ENCODE measurements around the gene MRPL16.

Gene MRPL16

DNA sequence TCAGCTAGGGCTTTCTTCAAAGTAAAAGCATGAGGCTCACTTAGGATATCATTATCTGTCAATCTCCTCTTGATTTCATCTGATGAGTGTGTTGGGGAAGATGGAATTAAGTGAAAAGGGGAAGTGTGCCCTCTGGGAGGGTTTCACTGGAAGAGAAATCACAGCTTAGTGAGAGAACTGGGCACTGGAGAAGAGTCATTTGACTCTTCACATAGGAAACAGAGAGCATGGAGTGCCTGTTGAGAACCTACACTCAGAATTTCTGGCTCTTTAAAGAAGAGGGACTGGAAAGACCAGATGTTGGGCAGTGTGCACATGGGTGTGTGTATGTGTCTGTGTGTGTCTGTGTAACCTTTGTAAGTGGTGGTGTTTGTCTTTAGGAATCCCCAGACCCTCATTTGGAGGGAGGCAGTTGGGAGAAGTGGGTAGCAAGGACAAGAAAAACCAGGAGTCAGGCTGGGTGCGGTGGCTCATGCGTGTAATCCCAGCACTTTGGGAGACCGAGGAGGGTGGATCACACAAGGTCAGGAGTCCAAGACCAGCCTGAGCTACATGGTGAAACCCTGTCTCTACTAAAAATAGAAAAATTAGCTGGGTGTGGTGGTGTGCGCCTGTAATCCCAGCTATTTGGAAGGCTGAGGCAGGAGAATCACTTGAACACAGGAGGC lies 45.4 kb downstream of the MRPL16 start:
- Histone ChIP-seq H3K9ac (ENCODE audit: insufficient read length) (no peak overlapping the region), H3K4me3 (no peak overlapping the region), H3K36me3 (ENCODE audit: insufficient read depth, low read length) (no peaks in the 10 kb centered on the region), H3K27ac (no peak overlapping the region), H3K9me3 (ENCODE audit: low read depth, low read length) (no peaks in the 10 kb centered on the region)
- TF ChIP-seq POLR2AphosphoS5 (IDR thresholded peaks at IDR 0.05; ENCODE audit: borderline replicate concordance, low read depth, low read length) (no peak), EZH2 (IDR thresholded peaks at IDR 0.05) (no peak), FOXP2 (optimal IDR thresholded peaks at IDR 0.05; ENCODE audit: control extremely low read depth, extremely low read length, insufficient read depth) (no peak)
- no peak for DNase-seq (ENCODE audit: low read depth, low spot score)

DNA sequence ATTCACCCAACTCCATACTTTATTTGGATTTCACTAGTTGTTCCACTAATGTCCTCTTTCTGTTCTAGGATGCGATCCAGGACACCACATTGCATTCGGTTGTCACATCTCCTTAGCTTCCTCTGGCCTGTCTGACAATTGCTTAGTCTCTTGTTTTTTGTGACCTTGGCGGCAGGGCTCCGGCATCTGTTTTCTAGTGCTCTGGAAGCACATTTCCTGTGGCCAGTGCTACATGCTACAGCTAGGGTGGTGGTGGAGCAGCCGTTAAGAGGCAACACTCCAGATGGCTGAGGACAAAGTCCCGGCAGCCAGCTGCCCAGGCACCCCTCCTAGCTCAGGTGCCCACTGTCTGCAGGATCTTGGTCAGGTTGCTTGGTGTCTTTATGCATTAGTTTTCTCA lies 48.6 kb downstream of the MRPL16 start:
- H3K4me3 ChIP-seq: no peak overlapping the region
- no peaks in the 10 kb centered on the region for H3K36me3 ChIP-seq (ENCODE audit: insufficient read depth, low read length)
- H3K9me3 ChIP-seq (ENCODE audit: low read depth, low read length): no peaks in the 10 kb centered on the region
- no peak overlapping the region for H3K9ac ChIP-seq (ENCODE audit: insufficient read length)
- DNase-seq (ENCODE audit: low read depth, low spot score): no peak
- H3K27ac ChIP-seq: no peak overlapping the region
- no peak for TF ChIP-seq EZH2 (IDR thresholded peaks at IDR 0.05)
- TF ChIP-seq POLR2AphosphoS5 (IDR thresholded peaks at IDR 0.05; ENCODE audit: borderline replicate concordance, low read depth, low read length): no peak
- TF ChIP-seq FOXP2 (optimal IDR thresholded peaks at IDR 0.05; ENCODE audit: control extremely low read depth, extremely low read length, insufficient read depth): no peak

DNA sequence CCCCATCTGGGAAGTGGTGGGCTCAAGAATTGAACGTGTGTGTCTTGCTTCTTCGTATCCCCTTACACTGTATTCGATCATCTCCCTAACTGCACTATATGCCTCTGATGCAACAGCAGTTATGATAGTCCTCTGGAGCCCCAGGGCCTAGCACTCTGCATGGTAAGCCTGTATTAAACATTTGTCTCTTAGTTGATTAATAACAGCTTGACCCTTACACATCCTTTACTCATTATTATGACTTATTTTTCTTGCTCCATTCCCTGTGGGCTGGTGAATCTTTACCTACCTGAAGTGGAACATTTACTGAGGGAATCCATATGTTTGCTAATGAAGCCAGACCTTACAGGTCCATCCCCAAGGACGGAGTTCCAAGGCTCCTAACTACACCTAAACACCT lies 49.8 kb downstream of the MRPL16 start:
- no peak overlapping the region for H3K27ac ChIP-seq
- H3K9ac ChIP-seq (ENCODE audit: insufficient read length): no peak overlapping the region
- H3K9me3 ChIP-seq (ENCODE audit: low read depth, low read length): no peaks in the 10 kb centered on the region
- no peaks in the 10 kb centered on the region for H3K36me3 ChIP-seq (ENCODE audit: insufficient read depth, low read length)
- TF ChIP-seq EZH2 (IDR thresholded peaks at IDR 0.05) (no peak), POLR2AphosphoS5 (IDR thresholded peaks at IDR 0.05; ENCODE audit: borderline replicate concordance, low read depth, low read length) (no peak), FOXP2 (optimal IDR thresholded peaks at IDR 0.05; ENCODE audit: control extremely low read depth, extremely low read length, insufficient read depth) (no peak)
- H3K4me3 ChIP-seq: no peak overlapping the region
- DNase-seq (ENCODE audit: low read depth, low spot score): no peak

DNA sequence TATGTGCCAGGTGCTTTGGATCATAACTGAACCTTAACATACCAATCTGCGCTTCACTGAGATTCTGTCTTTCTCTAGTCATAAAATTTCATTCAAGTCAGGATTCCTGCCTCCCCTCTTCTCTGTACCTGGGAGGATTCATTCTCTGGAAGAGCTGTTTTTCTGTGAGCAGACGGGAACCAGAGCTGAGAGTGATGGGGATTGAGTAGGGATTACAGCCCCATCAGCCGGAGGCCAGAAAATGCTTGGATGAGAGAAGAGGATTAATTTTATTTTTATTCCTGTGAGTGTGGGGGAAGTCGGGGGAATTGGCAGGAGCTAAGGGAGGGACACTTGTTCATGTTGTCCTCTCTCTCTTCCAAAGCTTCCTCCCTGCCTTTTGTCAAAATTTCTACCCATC lies 50.7 kb downstream of the MRPL16 start:
- TF ChIP-seq POLR2AphosphoS5 (IDR thresholded peaks at IDR 0.05; ENCODE audit: borderline replicate concordance, low read depth, low read length) (no peak), FOXP2 (optimal IDR thresholded peaks at IDR 0.05; ENCODE audit: control extremely low read depth, extremely low read length, insufficient read depth) (no peak), EZH2 (IDR thresholded peaks at IDR 0.05) (no peak)
- Histone ChIP-seq H3K36me3 (ENCODE audit: insufficient read depth, low read length) (no peaks in the 10 kb centered on the region), H3K4me3 (no peak overlapping the region), H3K27ac (no peak overlapping the region), H3K9me3 (ENCODE audit: low read depth, low read length) (no peaks in the 10 kb centered on the region), H3K9ac (ENCODE audit: insufficient read length) (no peak overlapping the region)
- no peak for DNase-seq (ENCODE audit: low read depth, low spot score)

DNA sequence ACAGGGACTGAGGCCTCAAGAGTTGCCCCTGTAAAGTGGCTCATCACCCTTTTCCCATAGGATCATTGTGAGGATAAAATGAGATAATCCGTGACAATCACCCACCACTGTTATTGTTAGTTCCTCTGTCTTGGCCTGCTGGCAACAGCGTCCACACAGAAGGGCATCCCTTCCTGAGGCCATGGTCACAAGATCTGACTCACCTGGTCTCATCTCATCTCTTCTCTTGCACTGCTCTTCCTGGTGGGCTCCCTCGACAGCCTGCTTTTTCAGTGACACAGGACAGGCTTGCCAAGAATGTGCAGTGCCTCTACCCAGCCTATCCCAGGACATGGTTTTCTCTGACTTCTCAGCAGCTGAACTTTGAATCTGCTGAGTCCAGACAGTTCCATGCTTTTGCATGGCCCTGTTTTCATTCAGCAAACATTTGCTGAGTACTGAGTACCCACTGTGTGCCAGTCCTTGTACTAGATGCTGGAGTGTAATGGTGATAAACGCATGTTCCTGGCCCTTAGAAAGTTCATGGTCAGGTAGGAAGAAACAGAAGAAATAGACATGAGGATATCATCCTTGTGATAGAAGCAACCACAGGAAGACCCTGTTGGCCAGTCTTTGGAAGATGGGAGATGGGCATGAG lies 52.1 kb downstream of the MRPL16 start:
- H3K4me3 ChIP-seq: no peak overlapping the region
- H3K9ac ChIP-seq (ENCODE audit: insufficient read length): no peak overlapping the region
- TF ChIP-seq EZH2 (IDR thresholded peaks at IDR 0.05) (no peak), POLR2AphosphoS5 (IDR thresholded peaks at IDR 0.05; ENCODE audit: borderline replicate concordance, low read depth, low read length) (no peak), FOXP2 (optimal IDR thresholded peaks at IDR 0.05; ENCODE audit: control extremely low read depth, extremely low read length, insufficient read depth) (no peak)
- no peak overlapping the region for H3K27ac ChIP-seq
- DNase-seq (ENCODE audit: low read depth, low spot score): no peak
- H3K36me3 ChIP-seq (ENCODE audit: insufficient read depth, low read length): no peaks in the 10 kb centered on the region
- H3K9me3 ChIP-seq (ENCODE audit: low read depth, low read length): no peaks in the 10 kb centered on the region

DNA sequence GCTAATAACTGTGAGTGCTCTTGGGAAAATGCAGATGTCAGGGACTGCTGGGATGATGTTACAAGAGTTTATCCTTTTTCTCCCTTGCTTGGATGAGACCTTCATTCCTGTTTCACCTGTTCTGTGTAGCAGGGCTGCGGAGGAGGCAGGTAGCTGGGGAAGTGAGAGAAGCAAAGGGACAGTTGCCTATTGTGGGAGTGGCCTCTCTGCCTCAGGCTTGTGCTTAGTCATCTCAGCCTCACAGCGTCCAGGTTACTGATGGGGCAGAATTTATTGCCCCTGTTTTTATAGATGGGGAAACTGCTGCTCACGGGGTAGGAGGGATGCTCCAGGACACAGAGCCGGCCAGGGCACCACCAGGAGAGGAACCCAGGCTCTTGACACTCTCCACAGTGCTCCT lies 53.7 kb downstream of the MRPL16 start:
- Histone ChIP-seq H3K9ac (ENCODE audit: insufficient read length) (no peak overlapping the region), H3K27ac (no peak overlapping the region), H3K9me3 (ENCODE audit: low read depth, low read length) (no peaks in the 10 kb centered on the region), H3K36me3 (ENCODE audit: insufficient read depth, low read length) (no peaks in the 10 kb centered on the region), H3K4me3 (no peak overlapping the region)
- no peak for TF ChIP-seq FOXP2 (optimal IDR thresholded peaks at IDR 0.05; ENCODE audit: control extremely low read depth, extremely low read length, insufficient read depth)
- no peak for DNase-seq (ENCODE audit: low read depth, low spot score)

DNA sequence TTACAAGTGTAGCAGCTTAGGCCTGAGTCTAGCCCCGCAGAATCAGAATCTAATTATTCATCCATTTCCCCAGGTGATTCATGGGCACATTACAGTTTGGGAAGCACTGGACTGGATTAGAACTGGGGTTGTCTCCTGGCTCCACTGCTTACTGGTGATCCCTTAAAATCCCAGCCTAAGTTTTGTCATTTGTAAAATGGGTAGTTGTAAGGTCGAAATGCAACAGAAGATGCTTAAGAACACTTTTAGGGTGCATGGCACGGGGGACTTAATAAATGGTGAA lies 54.1 kb downstream of the MRPL16 start:
- TF ChIP-seq POLR2AphosphoS5 (IDR thresholded peaks at IDR 0.05; ENCODE audit: borderline replicate concordance, low read depth, low read length): no peak
- TF ChIP-seq EZH2 (IDR thresholded peaks at IDR 0.05): no peak
- no peak for TF ChIP-seq FOXP2 (optimal IDR thresholded peaks at IDR 0.05; ENCODE audit: control extremely low read depth, extremely low read length, insufficient read depth)
- no peak overlapping the region for H3K9ac ChIP-seq (ENCODE audit: insufficient read length)
- H3K9me3 ChIP-seq (ENCODE audit: low read depth, low read length): no peaks in the 10 kb centered on the region
- H3K4me3 ChIP-seq: no peak overlapping the region
- no peaks in the 10 kb centered on the region for H3K36me3 ChIP-seq (ENCODE audit: insufficient read depth, low read length)
- DNase-seq (ENCODE audit: low read depth, low spot score): no peak
- no peak overlapping the region for H3K27ac ChIP-seq

Measured in SK-N-MC (cell line).